GM21390 (cell line): ENCODE data around the gene LMBR1L.
A peak's percentile ranks its signal among the peaks of the same experiment; 100 is the strongest.
"Not testable (repeated sequence)": the region's sequence is repeated elsewhere in the genome, so short reads cannot be mapped to it uniquely, and the experiment has no call there.

Experiments
- ATAC-seq: cut with Tn5 transposase; IDR thresholded peaks from one replicate; pipeline ENCODE4 v1.9.1; 2021; ENCODE audit not compliant: unreplicated experiment

LMBR1L gene

GRCh38 chr12:49110464-49111155, at the start of gene LMBR1L:
LMBR1L (minus strand) TSS chr12:49110847; CDS start chr12:49110555, 292 bp downstream.
- peak; percentile 98 for ATAC-seq

GRCh38 chr12:49160399-49160798, 49.8 kb upstream of the LMBR1L start:
- peak; percentile 78 for ATAC-seq

GRCh38 chr12:49154221-49154620, 43.6 kb upstream of the LMBR1L start:
- no peak for ATAC-seq

- no peak for ATAC-seq
Observed at GRCh38 chr12:49147384-49147783, 36.7 kb upstream of the LMBR1L start.

GRCh38 chr12:49146406-49146805, 35.8 kb upstream of the LMBR1L start:
- ATAC-seq = no peak

- ATAC-seq = no peak
Observed at GRCh38 chr12:49144384-49144783, 33.7 kb upstream of the LMBR1L start.

- ATAC-seq = no peak
Observed at GRCh38 chr12:49138999-49139398, 28.4 kb upstream of the LMBR1L start.

- ATAC-seq = no peak
Observed at GRCh38 chr12:49138587-49138986, 27.9 kb upstream of the LMBR1L start.

GRCh38 chr12:49137476-49137875, 26.8 kb upstream of the LMBR1L start:
- ATAC-seq = no peak

GRCh38 chr12:49136997-49137396, 26.4 kb upstream of the LMBR1L start:
- not testable (repeated sequence) for ATAC-seq

GRCh38 chr12:49133590-49133989, 22.9 kb upstream of the LMBR1L start:
- ATAC-seq = no peak

- no peak for ATAC-seq
Observed at GRCh38 chr12:49133014-49133413, 22.4 kb upstream of the LMBR1L start.

- ATAC-seq = no peak
Observed at GRCh38 chr12:49131894-49132461, 21.3 kb upstream of the LMBR1L start.

GRCh38 chr12:49131051-49131893, 20.6 kb upstream of the LMBR1L start, which contains the start of gene TUBA1B:
TUBA1B (minus strand) TSS chr12:49131395; CDS start chr12:49131300, 95 bp downstream.
- ATAC-seq = peak; percentile 69

GRCh38 chr12:49130151-49131050, 19.8 kb upstream of the LMBR1L start:
- ATAC-seq = peak; percentile 50

GRCh38 chr12:49129332-49130150, 18.9 kb upstream of the LMBR1L start:
- no peak for ATAC-seq

GRCh38 chr12:49127971-49128370, 17.3 kb upstream of the LMBR1L start:
- ATAC-seq = not testable (repeated sequence)

- ATAC-seq = no peak
Observed at GRCh38 chr12:49126852-49127763, 16.5 kb upstream of the LMBR1L start.
